ENCODE data around the gene ERMP1. TPM values are rescaled to one million over a fixed set of nuclear protein-coding genes. Genes with fewer than 3 reads are reported as not detected.

The ERMP1 gene
- total and polyA plus RNA-seq, 7 donors = 2.4 to 12.3 (median 8.8) TPM

DNA sequence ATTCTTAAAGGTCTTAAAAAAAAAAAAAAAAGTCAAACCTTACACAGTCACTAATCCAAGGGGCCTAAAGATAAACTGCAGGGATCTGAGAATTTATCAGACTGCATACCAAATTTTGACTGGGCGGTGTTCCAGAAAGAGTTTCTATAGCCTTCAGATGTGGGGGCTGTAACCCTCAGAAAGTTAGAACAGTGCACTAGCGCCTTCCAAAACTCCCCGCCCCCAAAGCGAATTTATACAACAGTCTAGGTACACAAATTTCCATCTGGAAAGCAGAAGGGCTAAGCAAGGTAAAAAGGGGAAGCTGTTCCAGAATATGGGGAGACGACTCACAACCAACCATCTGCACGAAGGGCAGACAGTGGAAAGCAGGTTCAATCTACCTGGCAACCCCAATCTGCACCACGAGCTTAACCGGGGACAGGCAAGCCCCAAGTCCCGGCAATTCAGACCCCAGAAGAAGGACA is 813 bp downstream of the ERMP1 start:
- DNase-seq (no peak), ATAC-seq (no peak)
- no peaks in the 10 kb centered on the region for H3K9me3 ChIP-seq
- peaks cover 0 to 12% of the 10 kb centered on the region in 2 donors for H3K36me3 ChIP-seq (ENCODE audit: insufficient read depth in 1 of 2, low read depth in 1 of 2)
- peak overlapping the region; percentile 86 for H3K27ac ChIP-seq
- H3K4me3 ChIP-seq = peak overlapping the region; percentile 95
- TF ChIP-seq, protein P1, sequence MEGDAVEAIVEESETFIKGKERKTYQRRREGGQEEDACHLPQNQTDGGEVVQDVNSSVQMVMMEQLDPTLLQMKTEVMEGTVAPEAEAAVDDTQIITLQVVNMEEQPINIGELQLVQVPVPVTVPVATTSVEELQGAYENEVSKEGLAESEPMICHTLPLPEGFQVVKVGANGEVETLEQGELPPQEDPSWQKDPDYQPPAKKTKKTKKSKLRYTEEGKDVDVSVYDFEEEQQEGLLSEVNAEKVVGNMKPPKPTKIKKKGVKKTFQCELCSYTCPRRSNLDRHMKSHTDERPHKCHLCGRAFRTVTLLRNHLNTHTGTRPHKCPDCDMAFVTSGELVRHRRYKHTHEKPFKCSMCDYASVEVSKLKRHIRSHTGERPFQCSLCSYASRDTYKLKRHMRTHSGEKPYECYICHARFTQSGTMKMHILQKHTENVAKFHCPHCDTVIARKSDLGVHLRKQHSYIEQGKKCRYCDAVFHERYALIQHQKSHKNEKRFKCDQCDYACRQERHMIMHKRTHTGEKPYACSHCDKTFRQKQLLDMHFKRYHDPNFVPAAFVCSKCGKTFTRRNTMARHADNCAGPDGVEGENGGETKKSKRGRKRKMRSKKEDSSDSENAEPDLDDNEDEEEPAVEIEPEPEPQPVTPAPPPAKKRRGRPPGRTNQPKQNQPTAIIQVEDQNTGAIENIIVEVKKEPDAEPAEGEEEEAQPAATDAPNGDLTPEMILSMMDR (IDR thresholded peaks at IDR 0.05) = no peak
- WGBS, 3 donors = 10 to 13% (median 12%) methylated on average over 9 of the region's 9 CpGs
- intact Hi-C loops (cut with DNase I) = loop anchor here in 1 of 2 donors (10.0 kb wide), 1 partner anchor 397 kb away; the partner anchor contains the start of gene PLGRKT
- H3K27me3 ChIP-seq (ENCODE audit: insufficient read depth in 3 of 3, low read length in 2 of 3) = no peaks in the 10 kb centered on the region
- H3K4me1 ChIP-seq = peaks cover 9% of the 10 kb centered on the region

GRCh38 chr9:5825895-5826622 is 6.9 kb downstream of the ERMP1 start:
- H3K36me3 ChIP-seq (ENCODE audit: insufficient read depth in 1 of 2, low read depth in 1 of 2) = peaks cover 0 to 63% of the 10 kb centered on the region in 2 donors
- DNase-seq (no peak), ATAC-seq (no peak)
- no peak overlapping the region for H3K4me3 ChIP-seq
- intact Hi-C loops (cut with DNase I) = loop anchor here in 1 of 2 donors (10.0 kb wide), 1 partner anchor 191 kb away; no protein-coding TSS in a partner anchor
- no peaks in the 10 kb centered on the region for H3K27me3 ChIP-seq (ENCODE audit: insufficient read depth in 3 of 3, low read length in 2 of 3)
- TF ChIP-seq, protein P1 (IDR thresholded peaks at IDR 0.05) = no peak
- H3K9me3 ChIP-seq = no peaks in the 10 kb centered on the region
- peaks cover 5% of the 10 kb centered on the region for H3K4me1 ChIP-seq
- H3K27ac ChIP-seq = no peak overlapping the region
- 42 to 74% (median 45%) methylated on average over 2 of the region's 2 CpGs for WGBS, 3 donors

DNA sequence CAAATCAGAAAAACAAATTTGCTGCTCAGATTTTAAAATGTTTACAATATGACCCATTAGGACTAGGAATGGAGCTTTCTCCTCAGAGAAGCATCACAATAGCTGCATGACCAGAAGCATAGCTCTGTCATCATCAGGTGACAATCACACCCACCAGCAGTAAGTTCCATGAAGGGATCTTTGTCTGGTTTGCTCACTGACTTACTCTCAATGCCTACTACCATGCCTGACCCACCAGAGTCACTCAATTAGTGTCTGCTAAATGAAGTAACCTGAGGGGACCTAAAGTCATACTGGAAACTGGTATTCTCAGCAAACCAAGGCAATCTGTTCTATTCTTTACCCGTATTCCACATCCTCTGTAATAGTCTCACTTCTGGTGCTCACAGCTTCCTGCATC is 7.7 kb downstream of the ERMP1 start:
- H3K27me3 ChIP-seq (ENCODE audit: insufficient read depth in 3 of 3, low read length in 2 of 3) = no peaks in the 10 kb centered on the region
- intact Hi-C loops (cut with DNase I) = loop anchor here in 1 of 2 donors (10.0 kb wide), 1 partner anchor 190 kb away; no protein-coding TSS in a partner anchor
- ATAC-seq (no peak), DNase-seq (no peak)
- peaks cover 0 to 68% of the 10 kb centered on the region in 2 donors for H3K36me3 ChIP-seq (ENCODE audit: insufficient read depth in 1 of 2, low read depth in 1 of 2)
- TF ChIP-seq, protein P1 (IDR thresholded peaks at IDR 0.05) = no peak
- peaks cover 5% of the 10 kb centered on the region for H3K4me1 ChIP-seq
- no peaks in the 10 kb centered on the region for H3K9me3 ChIP-seq
- 58 to 81% (median 64%) methylated on average over 1 of the region's 1 CpG for WGBS, 3 donors
- no peak overlapping the region for H3K4me3 ChIP-seq
- H3K27ac ChIP-seq = no peak overlapping the region

- Histone ChIP-seq H3K27ac (no peak overlapping the region), H3K9me3 (no peaks in the 10 kb centered on the region), H3K4me3 (no peak overlapping the region), H3K27me3 (ENCODE audit: insufficient read depth in 3 of 3, low read length in 2 of 3) (no peaks in the 10 kb centered on the region), H3K4me1 (no peaks in the 10 kb centered on the region), H3K36me3 (ENCODE audit: insufficient read depth in 1 of 2, low read depth in 1 of 2) (peaks cover 0 to 61% of the 10 kb centered on the region in 2 donors)
- DNase-seq (no peak), ATAC-seq (no peak)
- TF ChIP-seq, protein P1 (IDR thresholded peaks at IDR 0.05) = no peak
- intact Hi-C loops (cut with DNase I) = loop anchor here in 1 of 2 donors (10.0 kb wide), 1 partner anchor 186 kb away; no protein-coding TSS in a partner anchor
- WGBS, 3 donors = 75 to 92% (median 91%) methylated on average over 1 of the region's 1 CpG
Observed at GRCh38 chr9:5820425-5820824, 12.5 kb downstream of the ERMP1 start.

Data from psoas muscle (tissue), 8 donors.